Astrocyte (in vitro differentiated cells and primary cell): ENCODE measurements around the gene CCR2.

Experiments
- CTCF ChIP-seq: IDR thresholded peaks from 2 replicates; pipeline ENCODE4 v1.5.1; 2011; ENCODE audit warnings: low read depth, mild to moderate bottlenecking, inconsistent platforms, low read length, moderate library complexity; ENCODE audit not compliant: insufficient read depth
- EZH2 ChIP-seq: IDR thresholded peaks from 2 replicates; pipeline ENCODE4 v1.6.1; 2012; ENCODE audit warnings: mild to moderate bottlenecking, low read length, inconsistent platforms; ENCODE audit not compliant: insufficient read depth

- TF ChIP-seq CTCF (no peak), EZH2 (no peak)
These were observed 3.7 kb upstream of the CCR2 start for GRCh38 chr3:46350262-46350565.
